Lung (tissue), 12 donors: ENCODE data around the gene TCHP. TPM values are rescaled to one million over a fixed set of nuclear protein-coding genes. Genes with fewer than 3 reads are reported as not detected.

Experiments
- ATAC-seq: fragments of 200-7000 bp; cut with Tn5 transposase; one replicate; pipeline ENCODE4 v1.9.1; 2020; ENCODE audit warnings: moderate number of reproducible peaks; ENCODE audit not compliant: insufficient read depth, low FRiP score
- DNase-seq, 3 donors: peaks; one replicate each; pipeline ENCODE4 v3.0.0-alpha.2; 2013 to 2017
- H3K27ac ChIP-seq, 2 donors: one replicate each; pipeline ENCODE4 v1.5.1; 2013; ENCODE audit warnings: mild to moderate bottlenecking in 2 of 2, moderate library complexity in 2 of 2, control low read depth in 1 of 2, inconsistent platforms in 1 of 2, low read depth in 1 of 2, low read length in 1 of 2
- H3K27me3 ChIP-seq, 3 donors: one replicate each; pipeline ENCODE4 v1.5.1; 2013; ENCODE audit warnings: low read length in 2 of 3; ENCODE audit not compliant: control insufficient read depth in 3 of 3, insufficient read depth in 3 of 3
- H3K36me3 ChIP-seq, 4 donors: one replicate each; pipeline ENCODE4 v1.5.1; 2013; ENCODE audit warnings: low read length in 4 of 4, mild to moderate bottlenecking in 1 of 4, moderate library complexity in 1 of 4; ENCODE audit not compliant: control insufficient read depth in 4 of 4, insufficient read depth in 4 of 4
- H3K4me1 ChIP-seq, 5 donors: one replicate each; pipeline ENCODE4 v1.5.1; 2013; ENCODE audit warnings: low read length in 5 of 5, mild to moderate bottlenecking in 2 of 5, moderate library complexity in 1 of 5; ENCODE audit not compliant: control insufficient read depth in 5 of 5, insufficient read depth in 5 of 5
- H3K4me3 ChIP-seq: one replicate; pipeline ENCODE4 v1.5.1; 2013; ENCODE audit warnings: mild to moderate bottlenecking, control low read depth, moderate library complexity
- H3K9ac ChIP-seq, 2 donors: one replicate each; pipeline ENCODE4 v1.5.1; 2013; ENCODE audit warnings: low read length in 2 of 2, control low read depth in 1 of 2; ENCODE audit not compliant: insufficient read depth in 1 of 2
- H3K9me3 ChIP-seq, 4 donors: one replicate each; pipeline ENCODE4 v1.5.1; 2013; ENCODE audit warnings: low read length in 3 of 4, mild to moderate bottlenecking in 1 of 4, moderate library complexity in 1 of 4; ENCODE audit not compliant: control insufficient read depth in 4 of 4, insufficient read depth in 3 of 4
- CTCF ChIP-seq: IDR thresholded peaks from 2 replicates; pipeline ENCODE4 v1.5.1; 2012; ENCODE audit warnings: mild to moderate bottlenecking; ENCODE audit errors: control extremely low read depth, extremely low read depth
- WGBS, 2 donors: extraction: QIAGEN DNeasy Blood & Tissue Kit; methylation state at CpG; one replicate each; pipeline ENCODE4 v1.1.7; 2013; 5-methylcytosine and 5-hydroxymethylcytosine counted together
- polyA plus RNA-seq, 2 donors: library from polyadenylated mRNA; stranded (reverse); fragments of 200-250 nt; gene quantifications; one replicate each; pipeline ENCODE4 v1.2.1, GENCODE V29; 2013
- total RNA-seq, 2 donors: library from RNA; depleted of rRNA in 1 of 2; stranded (reverse); fragments of >200 nt in 1 of 2; gene quantifications; one replicate each; pipeline ENCODE4 v1.2.1, GENCODE V29; 2014 to 2021
- donor health status: control.
- donor health status: control.
- donor health status: Bipolar disorder and iron deficiency.
- donor health status: healthy.
- donor health status: DM: yes; HTN: yes; CAD: no.

The TCHP gene
- total and polyA plus RNA-seq, 4 donors = 10.4 to 17.5 (median 12.0) TPM

GRCh38 chr12:109912855-109913321, 12.8 kb downstream of the TCHP start:
- WGBS, 2 donors = 83 to 93% methylated on average over 12 of the region's 12 CpGs
- Histone ChIP-seq H3K27me3 (no peaks in the 10 kb centered on the region), H3K9ac (no peak overlapping the region), H3K36me3 (peaks cover 25 to 48% (median 34%) of the 10 kb centered on the region in 4 donors), H3K27ac (no peak overlapping the region), H3K4me1 (no peaks in the 10 kb centered on the region), H3K4me3 (no peak overlapping the region), H3K9me3 (no peaks in the 10 kb centered on the region)
- TF ChIP-seq CTCF = no peak
- ATAC-seq (no peak), DNase-seq (no peak)

- H3K36me3 ChIP-seq = peaks cover 22 to 44% (median 29%) of the 10 kb centered on the region in 4 donors
- ATAC-seq = no peak
These were observed 14.4 kb downstream of the TCHP start for GRCh38 chr12:109914461-109914860.

GRCh38 chr12:109915171-109916040, 15.3 kb downstream of the TCHP start:
- Histone ChIP-seq H3K27me3 (no peaks in the 10 kb centered on the region), H3K36me3 (peaks cover 25 to 47% (median 31%) of the 10 kb centered on the region in 4 donors), H3K4me1 (no peaks in the 10 kb centered on the region), H3K4me3 (no peak overlapping the region), H3K9me3 (no peaks in the 10 kb centered on the region), H3K27ac (no peak overlapping the region), H3K9ac (no peak overlapping the region)
- WGBS, 2 donors = 88 to 96% methylated on average over 25 to 26 of the region's 26 CpGs
- no peak for TF ChIP-seq CTCF
- ATAC-seq (no peak), DNase-seq (no peak)

More at GRCh38 chr12:109914461-109914860, 14.4 kb downstream of the TCHP start:
- H3K9ac ChIP-seq = no peak overlapping the region
- no peak for TF ChIP-seq CTCF
- no peaks in the 10 kb centered on the region for H3K27me3 ChIP-seq
- no peak for DNase-seq
- no peaks in the 10 kb centered on the region for H3K9me3 ChIP-seq
- 94 to 96% methylated on average over 16 of the region's 16 CpGs for WGBS, 2 donors
- H3K27ac ChIP-seq = no peak overlapping the region
- no peak overlapping the region for H3K4me3 ChIP-seq
- no peaks in the 10 kb centered on the region for H3K4me1 ChIP-seq
